Loucy (cell line): ENCODE results near the gene FANCL.

ENCODE experiments used
- H2AFZ ChIP-seq: fragments of 200-600 bp; sonication (generic); 2 replicates; pipeline ENCODE4 v1.6.0; 2016; ENCODE audit warnings: antibody characterized with exemption, mild to moderate bottlenecking, low read length, moderate library complexity
- H3F3A ChIP-seq: fragments of 200-600 bp; 2 replicates; pipeline ENCODE4 v1.6.0; 2016; ENCODE audit warnings: antibody characterized with exemption, low read depth, mild to moderate bottlenecking
- H3K27me3 ChIP-seq: fragments of 200-600 bp; sonication (generic); 2 replicates; pipeline ENCODE4 v1.6.1; 2014; ENCODE audit warnings: low read length, mild to moderate bottlenecking; ENCODE audit not compliant: insufficient read depth, poor library complexity, severe bottlenecking
- H3K36me3 ChIP-seq: fragments of 200-600 bp; sonication (generic); 2 replicates; pipeline ENCODE4 v1.6.1; 2016; ENCODE audit warnings: low read length; ENCODE audit not compliant: insufficient read depth
- H3K4me1 ChIP-seq: fragments of 200-600 bp; sonication (generic); 2 replicates; pipeline ENCODE4 v1.5.1; 2014; ENCODE audit warnings: low read length, mild to moderate bottlenecking; ENCODE audit not compliant: insufficient read depth, poor library complexity, severe bottlenecking
- H3K4me2 ChIP-seq: fragments of 200-600 bp; sonication (generic); 2 replicates; pipeline ENCODE4 v1.6.0; 2014; ENCODE audit warnings: antibody characterized with exemption, low read length, low read depth, mild to moderate bottlenecking; ENCODE audit not compliant: poor library complexity, severe bottlenecking
- H3K4me3 ChIP-seq: fragments of 200-600 bp; sonication (generic); 2 replicates; pipeline ENCODE4 v1.5.1; 2014; ENCODE audit warnings: low read length, mild to moderate bottlenecking, mixed read lengths; ENCODE audit not compliant: poor library complexity, severe bottlenecking
- H3K79me2 ChIP-seq: fragments of 200-600 bp; sonication (generic); 2 replicates; pipeline ENCODE4 v1.6.1; 2014; ENCODE audit warnings: low read length; ENCODE audit not compliant: insufficient read depth
- H3K9ac ChIP-seq: fragments of 200-600 bp; sonication (generic); 2 replicates; pipeline ENCODE4 v1.6.0; 2014; ENCODE audit warnings: mild to moderate bottlenecking, low read depth, low read length, moderate library complexity; ENCODE audit not compliant: poor library complexity, severe bottlenecking
- H3K9me2 ChIP-seq: fragments of 200-600 bp; sonication (generic); replicated peaks from 2 replicates; pipeline ENCODE4 v1.6.1; 2016; ENCODE audit warnings: low read depth, low read length, mixed read lengths
- H3K9me3 ChIP-seq: fragments of 200-600 bp; sonication (generic); 2 replicates; pipeline ENCODE4 v1.6.1; 2014; ENCODE audit warnings: mild to moderate bottlenecking, antibody characterized with exemption, low read length, low read depth; ENCODE audit not compliant: insufficient read depth
- H4K20me1 ChIP-seq: fragments of 200-600 bp; sonication (generic); 2 replicates; pipeline ENCODE4 v1.6.0; 2014; ENCODE audit warnings: antibody characterized with exemption, low read length, mild to moderate bottlenecking; ENCODE audit not compliant: insufficient read depth, poor library complexity, severe bottlenecking
- EZH2phosphoT487 ChIP-seq: fragments of 200-600 bp; IDR thresholded peaks from 2 replicates; pipeline ENCODE4 v1.6.1; 2018; ENCODE audit warnings: antibody characterized with exemption, mild to moderate bottlenecking, moderate library complexity, borderline replicate concordance
- TF ChIP-seq, protein P1 (sequence below): fragments of 200-600 bp; sonication (generic); conservative IDR thresholded peaks from 2 replicates; pipeline ENCODE4 v1.5.1; 2014; ENCODE audit warnings: mild to moderate bottlenecking, antibody characterized with exemption, low read length

The FANCL gene

GRCh38 chr2:58163913-58164312 lies 77.2 kb downstream of the FANCL start:
- Histone ChIP-seq H3F3A (no peaks in the 10 kb centered on the region), H3K36me3 (peaks cover 42% of the 10 kb centered on the region; the same call in 1 of the 2 replicates)
- TF ChIP-seq, protein P1, sequence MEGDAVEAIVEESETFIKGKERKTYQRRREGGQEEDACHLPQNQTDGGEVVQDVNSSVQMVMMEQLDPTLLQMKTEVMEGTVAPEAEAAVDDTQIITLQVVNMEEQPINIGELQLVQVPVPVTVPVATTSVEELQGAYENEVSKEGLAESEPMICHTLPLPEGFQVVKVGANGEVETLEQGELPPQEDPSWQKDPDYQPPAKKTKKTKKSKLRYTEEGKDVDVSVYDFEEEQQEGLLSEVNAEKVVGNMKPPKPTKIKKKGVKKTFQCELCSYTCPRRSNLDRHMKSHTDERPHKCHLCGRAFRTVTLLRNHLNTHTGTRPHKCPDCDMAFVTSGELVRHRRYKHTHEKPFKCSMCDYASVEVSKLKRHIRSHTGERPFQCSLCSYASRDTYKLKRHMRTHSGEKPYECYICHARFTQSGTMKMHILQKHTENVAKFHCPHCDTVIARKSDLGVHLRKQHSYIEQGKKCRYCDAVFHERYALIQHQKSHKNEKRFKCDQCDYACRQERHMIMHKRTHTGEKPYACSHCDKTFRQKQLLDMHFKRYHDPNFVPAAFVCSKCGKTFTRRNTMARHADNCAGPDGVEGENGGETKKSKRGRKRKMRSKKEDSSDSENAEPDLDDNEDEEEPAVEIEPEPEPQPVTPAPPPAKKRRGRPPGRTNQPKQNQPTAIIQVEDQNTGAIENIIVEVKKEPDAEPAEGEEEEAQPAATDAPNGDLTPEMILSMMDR = no peak
- no peak for TF ChIP-seq EZH2phosphoT487

DNA sequence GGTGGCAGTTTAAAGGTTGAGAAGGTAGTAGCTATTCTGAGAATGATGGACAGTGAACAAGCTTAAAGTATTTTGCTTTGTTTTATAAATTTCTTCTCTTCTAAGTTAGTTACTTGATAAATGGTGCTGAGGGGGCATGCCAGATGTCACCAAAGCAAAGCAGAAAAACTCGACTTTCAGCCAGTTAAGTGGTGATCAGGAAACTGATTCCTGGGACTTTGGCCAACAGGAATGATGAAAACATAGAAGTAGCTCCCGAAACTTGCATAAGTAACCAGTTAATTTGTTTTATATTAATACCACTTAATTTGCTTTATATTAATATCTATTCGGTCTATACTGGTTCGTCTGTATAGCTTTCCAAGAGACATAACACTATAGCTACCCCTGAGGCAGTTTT lies 82.6 kb downstream of the FANCL start:
- no peaks in the 10 kb centered on the region for H3K9me2 ChIP-seq
- peaks cover 50% of the 10 kb centered on the region for H3K36me3 ChIP-seq
- H4K20me1 ChIP-seq = peaks cover 6% of the 10 kb centered on the region
- no peaks in the 10 kb centered on the region for H3K9me3 ChIP-seq
- H3K27me3 ChIP-seq = no peaks in the 10 kb centered on the region
- peaks cover 13% of the 10 kb centered on the region for H3K4me1 ChIP-seq
- no peaks in the 10 kb centered on the region for H3K79me2 ChIP-seq
- no peak overlapping the region for H3K9ac ChIP-seq
- no peak overlapping the region for H3K4me2 ChIP-seq
- H3K4me3 ChIP-seq = no peak overlapping the region
- no peak overlapping the region for H2AFZ ChIP-seq
- TF ChIP-seq EZH2phosphoT487 = no peak
- TF ChIP-seq, protein P1 = no peak
- no peaks in the 10 kb centered on the region for H3F3A ChIP-seq

More at GRCh38 chr2:58163913-58164312, 77.2 kb downstream of the FANCL start:
- H3K79me2 ChIP-seq = no peaks in the 10 kb centered on the region
- no peaks in the 10 kb centered on the region for H3K9me3 ChIP-seq
- H3K27me3 ChIP-seq = no peaks in the 10 kb centered on the region
- no peaks in the 10 kb centered on the region for H4K20me1 ChIP-seq
- H2AFZ ChIP-seq = no peak overlapping the region
- peaks cover 5% of the 10 kb centered on the region for H3K4me1 ChIP-seq
- H3K9ac ChIP-seq = no peak overlapping the region
- H3K4me3 ChIP-seq = no peak overlapping the region
- H3K4me2 ChIP-seq = no peak overlapping the region
- no peaks in the 10 kb centered on the region for H3K9me2 ChIP-seq

DNA sequence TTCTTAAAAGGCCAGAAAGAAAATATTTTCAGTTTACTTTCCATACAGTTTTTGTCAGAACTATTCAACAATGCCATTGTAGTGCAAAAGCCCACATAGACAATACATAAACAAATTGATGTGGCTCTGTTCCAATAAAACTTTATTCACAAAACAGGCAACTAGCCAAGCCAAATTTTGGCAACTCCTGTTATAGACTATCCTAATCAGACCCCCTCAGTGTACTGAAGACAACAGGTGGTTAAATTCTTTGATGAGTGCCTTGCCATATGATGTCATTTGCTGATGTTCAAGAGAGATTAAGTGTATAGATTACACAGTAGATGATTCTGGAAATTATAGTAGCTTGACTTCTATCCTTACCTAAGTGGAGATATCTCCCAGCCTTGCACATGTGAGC lies 83.4 kb downstream of the FANCL start:
- Histone ChIP-seq H3K79me2 (no peaks in the 10 kb centered on the region), H3K36me3 (peaks cover 49% of the 10 kb centered on the region), H3K4me2 (no peak overlapping the region), H3K9me3 (no peaks in the 10 kb centered on the region), H3K4me1 (peaks cover 13% of the 10 kb centered on the region), H3K9ac (no peak overlapping the region), H4K20me1 (peaks cover 6% of the 10 kb centered on the region), H2AFZ (no peak overlapping the region), H3K4me3 (no peak overlapping the region), H3K9me2 (no peaks in the 10 kb centered on the region), H3K27me3 (no peaks in the 10 kb centered on the region), H3F3A (no peaks in the 10 kb centered on the region)
- TF ChIP-seq, protein P1 = no peak
- no peak for TF ChIP-seq EZH2phosphoT487
